Islet precursor cell (in vitro differentiated cells): Measurements from ENCODE around the gene MYO1G.
"Not testable (repeated sequence)": the region's sequence is repeated elsewhere in the genome, so short reads cannot be mapped to it uniquely, and the experiment has no call there.

Experiments
- DNase-seq: peaks from one replicate; pipeline ENCODE4 v3.0.0-alpha.2; 2018

The MYO1G gene

GRCh38 chr7:44998153-44998871 is 19.5 kb upstream of the MYO1G start:
- DNase-seq = no peak

- no peak for DNase-seq
Measured at GRCh38 chr7:44995555-44996493, 17.0 kb upstream of the MYO1G start.

GRCh38 chr7:44994877-44995554 is 16.2 kb upstream of the MYO1G start:
- DNase-seq = no peak

DNA sequence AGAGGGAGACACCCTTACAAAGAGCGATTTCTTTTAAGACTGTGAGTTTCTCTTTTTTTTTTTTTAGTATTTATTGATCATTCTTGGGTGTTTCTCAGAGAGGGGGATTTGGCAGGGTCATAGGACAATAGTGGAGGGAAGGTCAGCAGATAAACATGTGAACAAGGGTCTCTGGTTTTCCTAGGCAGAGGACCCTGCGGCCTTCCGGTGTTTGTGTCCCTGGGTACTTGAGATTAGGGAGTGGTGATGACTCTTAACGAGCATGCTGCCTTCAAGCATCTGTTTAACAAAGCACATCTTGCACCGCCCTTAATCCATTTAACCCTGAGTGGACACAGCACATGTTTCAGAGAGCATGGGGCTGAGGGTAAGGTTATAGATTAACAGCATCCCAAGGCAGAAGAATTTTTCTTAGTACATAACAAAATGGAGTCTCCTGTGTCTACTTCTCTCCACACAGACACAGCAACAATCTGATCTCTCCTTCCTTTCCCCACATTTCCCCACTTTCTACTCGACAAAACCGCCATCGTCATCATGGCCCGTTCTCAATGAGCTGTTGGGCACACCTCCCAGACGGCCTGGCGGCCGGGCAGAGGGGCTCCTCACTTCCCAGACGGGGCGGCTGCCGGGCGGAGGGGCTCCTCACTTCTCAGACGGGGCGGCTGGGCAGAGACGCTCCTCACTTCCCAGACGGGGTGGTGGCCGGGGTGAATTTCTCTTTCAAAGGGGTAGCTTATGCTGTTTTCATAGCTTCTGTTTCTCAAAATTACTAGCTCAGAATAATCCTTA is 13.4 kb upstream of the MYO1G start:
- DNase-seq = not testable (repeated sequence)

- no peak for DNase-seq
Measured at GRCh38 chr7:44990109-44991023, 11.6 kb upstream of the MYO1G start.

DNA sequence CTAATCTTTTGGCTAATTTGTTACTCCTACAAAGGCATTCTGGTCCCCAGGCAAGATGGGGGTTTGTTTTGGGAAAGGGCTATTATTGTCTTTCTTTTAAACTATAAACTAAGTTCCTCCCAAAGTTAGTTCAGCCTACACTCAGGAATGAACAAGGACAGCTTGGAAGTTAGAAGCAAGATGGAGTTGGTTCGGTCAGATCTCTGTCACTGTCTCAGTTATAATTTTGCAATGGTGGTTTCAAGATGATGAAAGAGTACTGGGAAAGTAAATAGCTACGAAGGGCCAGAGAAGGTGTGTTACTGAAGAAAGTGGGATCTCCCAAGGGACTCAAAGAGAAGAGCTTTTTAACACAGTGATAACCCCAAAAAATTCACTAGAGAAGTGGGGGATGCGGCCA is 10.3 kb upstream of the MYO1G start:
- DNase-seq = no peak

- no peak for DNase-seq
Measured at GRCh38 chr7:44988701-44989100, 9.9 kb upstream of the MYO1G start.

- DNase-seq = no peak
Measured at GRCh38 chr7:44987996-44988395, 9.2 kb upstream of the MYO1G start.

GRCh38 chr7:44987457-44987856 is 8.6 kb upstream of the MYO1G start:
- no peak for DNase-seq

DNA sequence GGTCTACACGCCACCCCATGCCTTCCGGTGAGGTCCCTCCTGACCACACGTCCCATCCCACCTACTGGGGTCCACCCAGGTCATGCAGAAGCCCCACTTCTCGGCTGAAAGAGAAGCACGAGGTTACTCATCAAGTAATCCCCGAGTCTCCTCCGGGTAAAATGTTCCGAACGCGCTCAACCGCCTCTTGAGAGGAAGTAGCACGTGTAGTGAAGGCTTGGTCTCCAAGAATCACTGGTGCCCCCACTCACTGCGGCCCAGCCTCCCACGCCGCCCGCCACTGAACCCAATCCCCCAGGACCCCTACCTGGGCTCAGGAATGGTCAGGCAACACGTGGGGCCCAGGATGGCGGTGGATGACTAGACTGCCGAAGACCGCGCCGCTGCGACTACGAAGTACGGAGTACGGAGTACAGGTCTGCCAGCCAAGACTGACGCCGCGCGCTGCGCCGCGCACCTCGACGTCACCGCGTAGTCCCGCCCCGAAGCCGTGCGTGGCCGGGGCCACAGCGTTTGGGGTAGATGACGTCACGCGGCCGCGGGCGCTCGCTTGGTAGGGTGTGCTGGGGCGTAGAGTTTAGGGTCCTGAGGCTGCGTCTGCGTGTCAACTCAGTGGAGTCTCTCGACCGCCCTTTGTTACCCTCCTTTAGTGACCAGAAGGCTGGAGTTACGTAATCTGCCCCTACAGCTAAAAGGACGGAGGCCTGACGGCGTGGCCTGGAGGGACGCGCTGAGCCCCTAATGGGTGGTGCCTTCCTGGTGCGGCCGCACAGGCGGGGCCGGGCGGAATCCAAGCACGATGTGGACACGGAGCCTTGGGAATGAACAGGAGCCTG is 7.6 kb upstream of the MYO1G start:
- DNase-seq = peak; percentile 96

DNA sequence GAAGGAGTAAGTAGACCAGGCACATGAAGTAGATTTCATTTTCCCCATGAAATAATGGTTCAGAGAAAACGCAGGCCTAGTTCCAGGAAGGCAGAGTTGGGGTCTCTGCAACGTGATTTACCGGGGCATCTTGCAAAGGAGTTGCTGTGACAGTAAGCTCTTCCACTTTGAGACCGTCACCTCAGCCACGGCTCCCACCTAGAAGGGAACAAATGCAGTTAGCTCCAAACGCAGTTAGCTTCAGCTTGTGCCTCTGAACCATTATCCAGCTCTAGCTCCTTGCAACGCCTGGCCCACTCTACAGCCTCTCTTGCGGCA is 7.0 kb upstream of the MYO1G start:
- DNase-seq = no peak

DNA sequence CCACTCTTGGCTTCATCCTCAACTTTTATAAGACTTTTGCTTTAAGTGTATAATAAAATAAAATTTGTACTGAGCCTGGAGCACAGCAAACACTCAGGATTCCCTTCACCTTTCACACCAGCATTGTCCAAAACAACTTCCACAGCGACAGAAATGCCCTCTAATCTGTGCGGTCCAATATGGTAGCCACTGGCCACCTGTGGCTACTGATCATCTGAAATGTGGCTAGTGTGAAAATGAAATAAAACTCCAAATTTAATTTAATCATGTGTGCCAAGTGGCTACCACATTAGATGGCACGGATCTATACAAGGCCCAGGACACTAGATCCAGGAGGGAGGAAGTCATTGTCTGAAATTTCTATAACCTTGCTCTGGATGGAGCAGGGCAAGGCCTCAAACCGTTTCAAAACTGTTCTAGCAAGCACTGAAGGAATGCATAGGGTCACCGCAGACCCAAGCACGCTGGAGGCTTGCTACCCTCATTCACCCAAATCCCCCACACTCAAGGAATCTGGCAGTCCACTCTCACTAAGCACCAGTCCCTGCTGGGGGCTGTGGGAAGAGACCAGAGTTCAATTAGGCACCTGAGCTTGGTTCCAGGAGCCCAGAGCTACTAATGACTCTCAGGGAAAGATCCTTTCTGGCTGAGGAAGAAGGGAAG is 6.3 kb upstream of the MYO1G start:
- DNase-seq = no peak

- no peak for DNase-seq
Measured at GRCh38 chr7:44984478-44984758, 5.6 kb upstream of the MYO1G start.

DNA sequence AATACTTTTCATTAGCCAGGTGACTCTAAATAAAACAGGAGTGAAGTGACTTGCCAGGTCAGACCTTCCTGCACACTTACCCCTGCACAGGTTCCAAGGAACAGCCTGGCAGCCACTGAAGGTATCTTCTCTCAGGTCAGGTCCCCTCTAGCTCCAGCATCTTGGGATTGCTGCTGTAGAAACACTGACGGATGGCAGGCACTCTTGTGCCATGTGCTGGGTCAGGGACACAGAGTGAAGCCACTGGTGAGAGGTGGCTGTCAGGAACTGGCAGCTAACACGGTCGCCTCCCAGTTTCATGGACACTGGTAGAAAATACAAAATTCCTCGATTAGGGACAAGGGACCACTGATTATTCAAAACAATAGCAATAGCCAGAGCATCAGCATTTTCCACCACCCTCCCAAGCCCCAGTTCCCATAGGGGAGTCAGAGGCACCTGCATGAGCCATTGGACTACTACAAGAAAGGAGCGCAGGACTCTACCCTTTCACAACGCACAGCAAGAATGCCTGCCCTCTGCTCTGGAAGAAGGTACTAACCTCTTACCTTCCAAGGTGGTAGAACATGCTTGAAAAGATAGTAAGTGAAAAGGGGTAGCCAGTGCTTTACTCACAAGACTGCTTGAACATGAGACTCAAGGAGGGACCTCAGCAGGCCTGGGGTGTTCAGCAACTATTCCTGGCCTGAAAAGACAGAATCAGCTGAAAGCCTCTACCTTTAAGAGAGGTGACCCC is 5.1 kb upstream of the MYO1G start:
- no peak for DNase-seq

- DNase-seq = no peak
Measured at GRCh38 chr7:44982970-44983369, 4.2 kb upstream of the MYO1G start.

DNA sequence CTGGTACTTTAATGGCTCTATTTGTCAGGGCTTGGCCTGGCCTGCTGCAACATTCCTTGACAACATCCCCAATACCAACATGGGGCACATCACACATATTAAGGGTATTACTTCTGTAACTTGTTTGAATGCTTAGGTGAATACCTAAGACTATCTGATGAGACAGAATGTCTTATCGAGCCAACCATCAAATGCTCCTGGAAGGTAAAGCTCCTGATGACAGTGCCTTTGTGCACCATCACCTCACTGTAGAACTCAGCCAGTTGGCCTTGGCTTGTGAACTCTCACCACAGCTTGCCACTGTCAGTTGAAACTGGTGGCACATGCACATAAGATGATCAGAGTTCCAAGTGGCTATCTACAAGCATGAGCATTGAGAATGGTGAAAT is 3.7 kb upstream of the MYO1G start:
- no peak for DNase-seq

- DNase-seq = peak; percentile 50
Measured at GRCh38 chr7:44981035-44981706, 2.4 kb upstream of the MYO1G start.

DNA sequence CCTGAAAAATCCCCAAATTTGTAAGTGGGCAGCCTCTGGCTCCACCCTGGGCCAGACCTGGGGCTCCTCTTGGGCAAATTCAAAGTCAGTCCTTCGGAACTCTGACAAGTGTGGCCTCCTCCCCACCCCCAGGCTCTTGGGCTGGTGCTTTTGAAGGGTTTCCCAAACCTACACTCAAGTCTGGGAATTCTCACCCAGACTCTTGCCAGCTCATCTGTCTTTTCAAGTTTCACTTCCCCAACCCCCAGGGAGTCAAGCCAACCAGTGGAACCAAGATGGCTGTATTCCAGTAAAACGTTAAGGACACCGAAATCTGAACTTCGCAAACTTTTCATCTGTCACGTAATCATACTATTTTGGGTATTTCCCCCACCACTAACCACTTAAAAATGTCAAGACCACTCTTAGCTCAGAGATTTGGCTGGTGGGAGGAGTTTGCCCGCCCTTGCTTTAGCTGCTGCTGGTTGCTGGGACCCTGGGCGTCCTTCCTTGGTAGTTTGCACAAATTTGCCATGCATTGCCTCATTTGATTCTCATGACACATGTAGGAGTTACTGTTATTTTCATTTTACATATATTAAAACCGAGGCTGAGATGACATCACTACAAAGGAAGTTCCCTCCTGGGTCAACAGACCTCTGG is 1.7 kb upstream of the MYO1G start:
- peak; percentile 61 for DNase-seq
